Measurements from ENCODE around the gene PCDHGA11. TPM values are rescaled to one million over a fixed set of nuclear protein-coding genes. Genes with fewer than 3 reads are reported as not detected.
"Not testable (repeated sequence)": the region's sequence is repeated elsewhere in the genome, so short reads cannot be mapped to it uniquely, and the experiment has no call there.

The PCDHGA11 gene
- total and polyA plus RNA-seq, 8 donors: 2.5 to 4.1 (median 3.4) TPM

- H3K27me3 ChIP-seq: peaks cover 22 to 94% of the 10 kb centered on the region in 2 donors
These were observed 22.9 kb upstream of the PCDHGA11 start, which contains the start of gene PCDHGB5 for GRCh38 chr5:141397756-141398551. TSS of gene PCDHGB5 (plus strand) at chr5:141397947. CDS start at chr5:141398128, 181 bp downstream.

GRCh38 chr5:141398608-141399007, 22.2 kb upstream of the PCDHGA11 start:
- TF ChIP-seq CTCF (IDR thresholded peaks at IDR 0.05): no peak
- Histone ChIP-seq H3K4me3 (no peak overlapping the region), H3K36me3 (peaks cover 0 to 7% of the 10 kb centered on the region in 2 donors), H3K9me3 (peaks cover 3 to 71% of the 10 kb centered on the region in 2 donors), H3K27ac (no peak overlapping the region), H3K4me1 (no peaks in the 10 kb centered on the region), H3K27me3 (peaks cover 22 to 94% of the 10 kb centered on the region in 2 donors)
- no peak for DNase-seq
- no peak for ATAC-seq
- intact Hi-C loops (cut with DNase I): no loop called here

More at GRCh38 chr5:141397756-141398551, 22.9 kb upstream of the PCDHGA11 start, which contains the start of gene PCDHGB5:
- peak; percentile 37 to 59 for TF ChIP-seq CTCF (IDR thresholded peaks at IDR 0.05)
- Histone ChIP-seq H3K4me3 (peak within 1 kb of the TSS in 1 of 2 donors; percentile 25), H3K9me3 (peaks cover 3 to 71% of the 10 kb centered on the region in 2 donors)
- intact Hi-C loops (cut with DNase I); H3K27ac ChIP-seq; H3K36me3 ChIP-seq; H3K4me1 ChIP-seq: not testable (repeated sequence)
- peak; percentile 99 for ATAC-seq
- peak in 1 of 4 donors; percentile 16 for DNase-seq

GRCh38 chr5:141399555-141400258, 21.1 kb upstream of the PCDHGA11 start:
- Histone ChIP-seq H3K4me1 (no peaks in the 10 kb centered on the region), H3K4me3 (no peak overlapping the region), H3K27me3 (peaks cover 22 to 94% of the 10 kb centered on the region in 2 donors), H3K27ac (no peak overlapping the region), H3K36me3 (peaks cover 0 to 7% of the 10 kb centered on the region in 2 donors), H3K9me3 (peaks cover 3 to 74% of the 10 kb centered on the region in 2 donors)
- ATAC-seq (no peak), DNase-seq (no peak)
- TF ChIP-seq CTCF (IDR thresholded peaks at IDR 0.05): no peak
- intact Hi-C loops (cut with DNase I): no loop called here

- no peaks in the 10 kb centered on the region for H3K4me1 ChIP-seq
- ATAC-seq: peak; percentile 60
- H3K4me3 ChIP-seq: peak within 1 kb of the TSS in 1 of 2 donors; percentile 9
- peak in 1 of 4 donors; percentile 18 for DNase-seq
- H3K27ac ChIP-seq: no peak within 1 kb of the TSS
- intact Hi-C loops (cut with DNase I): no loop called here
- peaks cover 0 to 7% of the 10 kb centered on the region in 2 donors for H3K36me3 ChIP-seq
- peak in 1 of 2 donors; percentile 11 for TF ChIP-seq CTCF (IDR thresholded peaks at IDR 0.05)
- peaks cover 3 to 76% of the 10 kb centered on the region in 2 donors for H3K9me3 ChIP-seq
- peaks cover 23 to 92% of the 10 kb centered on the region in 2 donors for H3K27me3 ChIP-seq
These were observed 18.2 kb upstream of the PCDHGA11 start, which contains the start of gene PCDHGA9 for GRCh38 chr5:141402553-141403243. TSS of gene PCDHGA9 (plus strand) at chr5:141402778. CDS start at chr5:141402953, 175 bp downstream.
